Fibroblast of skin of left biceps (primary cell): ENCODE results near the gene JUP.

ENCODE experiments used
- DNase-seq, 2 experiments: peaks; one replicate each; pipeline ENCODE4 v3.0.0-alpha.2; 2013; ENCODE audit warnings: low read depth in 2 of 2

Gene JUP

GRCh38 chr17:41810659-41811548 is 24.4 kb upstream of the JUP start:
- no peak for DNase-seq

- DNase-seq = no peak
Measured at GRCh38 chr17:41806685-41807445, 20.4 kb upstream of the JUP start.

- DNase-seq = no peak
Measured at GRCh38 chr17:41803049-41804020, 16.8 kb upstream of the JUP start.

- no peak for DNase-seq
Measured at GRCh38 chr17:41801374-41802271, 15.1 kb upstream of the JUP start.

GRCh38 chr17:41800601-41801373 is 14.3 kb upstream of the JUP start:
- DNase-seq = no peak

- DNase-seq = no peak
Measured at GRCh38 chr17:41799366-41799765, 12.9 kb upstream of the JUP start.

- no peak for DNase-seq
Measured at GRCh38 chr17:41797377-41797776, 10.9 kb upstream of the JUP start.

GRCh38 chr17:41796121-41796895 is 9.8 kb upstream of the JUP start:
- DNase-seq = no peak

GRCh38 chr17:41794540-41794975 is 8.0 kb upstream of the JUP start:
- no peak for DNase-seq

GRCh38 chr17:41793784-41794539 is 7.5 kb upstream of the JUP start:
- no peak for DNase-seq

- no peak for DNase-seq
Measured at GRCh38 chr17:41792845-41793783, 6.6 kb upstream of the JUP start.

- DNase-seq = no peak
Measured at GRCh38 chr17:41787021-41787418, 509 bp upstream of the JUP start.

GRCh38 chr17:41785859-41786226 is 668 bp downstream of the JUP start:
- no peak for DNase-seq

GRCh38 chr17:41785091-41785858 is 1.2 kb downstream of the JUP start:
- DNase-seq = no peak

- DNase-seq = no peak
Measured at GRCh38 chr17:41784207-41784744, 2.2 kb downstream of the JUP start.

GRCh38 chr17:41782142-41782541 is 4.4 kb downstream of the JUP start:
- DNase-seq = no peak
